GM12801 (cell line): ENCODE measurements around the gene CACNA1C.

Experiments
- CTCF ChIP-seq: IDR thresholded peaks from one replicate; pipeline ENCODE4 v1.5.1; 2011; ENCODE audit warnings: control low read depth; ENCODE audit not compliant: insufficient read length; ENCODE audit errors: extremely low read depth

The CACNA1C gene

GRCh38 chr12:2678426-2678825, 625.6 kb downstream of the CACNA1C start:
- TF ChIP-seq CTCF: no peak

DNA sequence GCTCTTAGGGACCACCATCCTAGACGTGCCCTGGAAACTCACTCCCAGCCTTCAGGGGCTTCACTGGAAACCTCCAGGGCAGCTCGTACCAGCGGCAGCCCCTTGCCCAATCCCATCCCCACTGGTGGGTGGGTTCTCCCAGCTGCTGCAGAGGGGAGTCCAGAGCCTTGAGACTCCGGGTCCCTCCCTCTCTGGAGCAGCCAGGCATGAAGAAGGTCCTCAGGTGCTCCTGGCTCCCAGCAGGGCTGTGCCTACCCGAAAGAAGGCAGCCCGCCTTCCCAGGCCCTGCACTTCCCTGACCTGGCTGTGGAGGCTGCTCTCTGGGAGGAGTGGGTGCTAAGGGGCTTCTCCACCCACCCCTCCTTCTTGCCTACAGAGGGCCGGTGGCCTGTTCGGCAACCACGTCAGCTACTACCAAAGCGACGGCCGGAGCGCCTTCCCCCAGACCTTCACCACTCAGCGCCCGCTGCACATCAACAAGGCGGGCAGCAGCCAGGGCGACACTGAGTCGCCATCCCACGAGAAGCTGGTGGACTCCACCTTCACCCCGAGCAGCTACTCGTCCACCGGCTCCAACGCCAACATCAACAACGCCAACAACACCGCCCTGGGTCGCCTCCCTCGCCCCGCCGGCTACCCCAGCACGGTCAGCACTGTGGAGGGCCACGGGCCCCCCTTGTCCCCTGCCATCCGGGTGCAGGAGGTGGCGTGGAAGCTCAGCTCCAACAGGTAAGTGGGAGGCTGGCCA, 626.5 kb downstream of the CACNA1C start:
- TF ChIP-seq CTCF: no peak

DNA sequence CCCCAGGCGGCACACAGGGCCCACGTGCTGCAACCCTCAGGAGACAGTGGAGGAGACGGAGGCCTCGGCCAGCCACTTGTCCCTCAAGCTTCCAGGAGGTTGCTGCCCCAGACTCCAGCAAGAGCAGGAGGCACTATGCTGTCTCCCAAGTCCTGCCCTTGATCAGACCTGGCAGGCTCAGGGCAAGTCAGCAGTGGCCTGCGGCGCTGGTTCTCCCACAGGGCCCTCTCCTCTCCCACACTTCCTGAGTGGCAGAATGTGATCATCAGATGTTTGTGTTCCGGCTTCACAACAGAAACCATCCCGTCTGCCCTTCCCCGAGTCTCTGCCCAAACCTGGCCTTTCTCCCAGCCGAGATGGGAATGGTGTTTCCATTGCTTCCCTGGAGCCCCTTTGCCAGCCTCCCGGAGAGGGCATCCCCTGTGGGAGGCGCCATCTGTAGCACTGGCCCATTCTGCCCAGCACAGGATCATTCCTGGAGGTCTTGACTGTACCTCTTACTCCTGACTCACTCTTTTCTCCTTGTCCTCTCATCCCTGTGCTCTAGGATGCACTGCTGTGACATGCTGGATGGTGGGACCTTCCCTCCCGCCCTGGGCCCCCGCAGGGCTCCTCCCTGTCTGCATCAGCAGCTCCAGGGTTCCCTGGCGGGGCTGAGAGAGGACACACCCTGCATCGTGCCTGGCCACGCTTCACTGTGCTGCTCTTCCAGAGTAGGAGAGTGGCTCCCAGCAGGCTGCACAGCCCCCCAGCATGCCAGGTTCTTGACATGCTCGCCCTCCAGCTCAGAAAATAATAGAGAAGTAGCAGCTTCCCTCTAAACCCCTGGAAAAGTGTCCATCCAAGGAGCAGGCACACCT, 627.3 kb downstream of the CACNA1C start:
- no peak for TF ChIP-seq CTCF

GRCh38 chr12:2680676-2681039, 627.9 kb downstream of the CACNA1C start:
- no peak for TF ChIP-seq CTCF

DNA sequence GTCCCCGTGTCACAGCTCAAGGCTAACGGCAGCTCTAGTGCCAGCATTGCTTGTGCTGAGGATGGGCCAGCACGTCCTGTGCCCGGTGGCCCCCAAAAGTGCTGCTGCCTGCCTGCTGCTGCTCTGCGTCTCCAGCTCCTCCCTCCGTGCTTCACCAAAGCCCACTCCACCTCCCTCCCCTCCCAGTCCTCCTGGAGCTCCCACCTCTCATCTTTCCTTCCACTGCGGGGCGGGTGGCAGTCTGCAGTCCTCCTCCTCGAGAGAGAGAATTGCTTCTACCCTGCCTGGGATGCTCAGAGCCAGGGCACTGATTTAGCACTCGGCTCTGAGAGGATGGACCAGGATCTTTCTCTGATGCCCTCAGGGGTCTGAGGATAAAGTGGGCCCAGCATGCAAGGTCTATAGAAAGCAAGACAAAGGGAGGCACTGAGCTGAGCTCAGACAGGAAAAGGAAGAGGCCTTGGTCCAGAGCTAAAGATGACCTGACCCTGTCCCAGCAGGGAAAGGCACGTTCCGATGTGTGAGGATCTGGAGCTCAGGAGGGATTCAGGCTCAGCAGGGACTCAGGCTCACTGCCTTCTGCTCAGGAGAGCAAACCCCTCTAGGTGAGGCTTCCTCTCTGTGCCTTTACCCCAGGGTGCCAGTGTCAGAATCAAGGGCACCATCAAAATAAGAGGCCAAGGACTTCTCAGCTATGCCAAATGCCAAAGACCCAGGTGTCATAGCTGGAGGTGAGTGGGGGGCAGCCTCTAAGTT, 628.8 kb downstream of the CACNA1C start:
- TF ChIP-seq CTCF: no peak

- no peak for TF ChIP-seq CTCF
Observed at GRCh38 chr12:2682296-2683251, 629.8 kb downstream of the CACNA1C start.
